OCI-LY7 (cell line): ENCODE results near the gene ESPNL. TPM values are rescaled to one million over a fixed set of nuclear protein-coding genes. Genes with fewer than 3 reads are reported as not detected.

ENCODE experiments used
- BruUV-seq: library from RNA; stranded (reverse); fragments of 400-500 nt; replicated peaks from 2 replicates; lab custom pipeline; 2021; lab: Mats Ljungman, UMichigan
- CTCF ChIA-PET: fragments of 300-600 bp; sonication (Branson Sonifier 250); formaldehyde crosslinking; loops from one replicate; lab custom pipeline; 2022; ENCODE audit warnings: antibody characterized with exemption; ENCODE audit not compliant: unreplicated experiment; lab: Charles Lee
- POLR2A ChIA-PET: fragments of 300-600 bp; sonication (Branson Sonifier 250); formaldehyde crosslinking; loops from one replicate; lab custom pipeline; 2022; ENCODE audit warnings: antibody characterized with exemption; lab: Charles Lee
- DNase-seq: peaks from one replicate; pipeline ENCODE4 v3.0.0-alpha.2; 2015; ENCODE audit warnings: low spot score
- H2AFZ ChIP-seq: fragments of 200-600 bp; sonication (generic), shearing (Covaris generic); 2 replicates; pipeline ENCODE4 v1.6.1; 2014; ENCODE audit warnings: mild to moderate bottlenecking, antibody characterized with exemption, low read length, moderate library complexity
- H3K27ac ChIP-seq: fragments of 200-600 bp; sonication (generic); 2 replicates; pipeline ENCODE4 v1.5.1; 2014; ENCODE audit warnings: mixed run types, low read depth, mild to moderate bottlenecking, moderate library complexity, low read length, inconsistent platforms; ENCODE audit not compliant: poor library complexity, severe bottlenecking
- H3K36me3 ChIP-seq: fragments of 200-600 bp; sonication (generic); 2 replicates; pipeline ENCODE4 v1.6.1; 2014; ENCODE audit warnings: mild to moderate bottlenecking, antibody characterized with exemption, low read length, moderate library complexity, mixed read lengths; ENCODE audit not compliant: insufficient read depth
- H3K4me1 ChIP-seq: fragments of 200-600 bp; sonication (generic); 2 replicates; pipeline ENCODE4 v1.5.1; 2014; ENCODE audit warnings: mild to moderate bottlenecking, low read length; ENCODE audit not compliant: insufficient read depth, poor library complexity, severe bottlenecking
- H3K4me2 ChIP-seq: fragments of 200-600 bp; sonication (generic); 2 replicates; pipeline ENCODE4 v1.6.1; 2014; ENCODE audit warnings: mild to moderate bottlenecking, low read length
- H3K4me3 ChIP-seq: fragments of 200-600 bp; sonication (generic); 2 replicates; pipeline ENCODE4 v1.5.1; 2014; ENCODE audit warnings: mild to moderate bottlenecking, low read depth, low read length; ENCODE audit not compliant: poor library complexity, severe bottlenecking
- H3K79me2 ChIP-seq: fragments of 200-600 bp; sonication (generic); 2 replicates; pipeline ENCODE4 v1.6.1; 2016; ENCODE audit warnings: low read depth, mild to moderate bottlenecking, low read length, moderate library complexity, mixed read lengths; ENCODE audit not compliant: insufficient read depth
- H3K9me2 ChIP-seq: fragments of 200-600 bp; sonication (generic); 2 replicates; pipeline ENCODE4 v1.6.1; 2016; ENCODE audit warnings: mild to moderate bottlenecking, low read length, mixed read lengths; ENCODE audit not compliant: insufficient read depth
- H3K9me3 ChIP-seq: fragments of 200-600 bp; sonication (generic); 2 replicates; pipeline ENCODE4 v1.6.1; 2014; ENCODE audit warnings: mild to moderate bottlenecking, mixed run types, low read length, mixed read lengths
- H4K20me1 ChIP-seq: fragments of 200-600 bp; sonication (generic); 2 replicates; pipeline ENCODE4 v1.6.1; 2014; ENCODE audit warnings: mild to moderate bottlenecking, antibody characterized with exemption, low read length, moderate library complexity, mixed read lengths; ENCODE audit not compliant: insufficient read depth
- CTCF ChIP-seq: fragments of 200-600 bp; sonication (generic); conservative IDR thresholded peaks from 2 replicates; pipeline ENCODE4 v1.5.1; 2014; ENCODE audit warnings: mild to moderate bottlenecking, antibody characterized with exemption, low read length, moderate library complexity, mixed read lengths
- EZH2phosphoT487 ChIP-seq: fragments of 200-600 bp; sonication (generic); IDR thresholded peaks from 2 replicates; pipeline ENCODE4 v1.6.1; 2018; ENCODE audit warnings: low read depth, borderline replicate concordance, mild to moderate bottlenecking, mixed run types, antibody characterized with exemption, low read length, moderate library complexity, mixed read lengths
- intact Hi-C: fragments of 100-400 bp; cut with micrococcal nuclease; formaldehyde crosslinking; loops from one replicate; pipeline ENCODE4 v1.10.0; 2022; ENCODE audit not compliant: unreplicated experiment
- total RNA-seq, 2 experiments: library from RNA; depleted of rRNA in 1 of 2; stranded (reverse); fragments of >200 nt in 1 of 2; shearing (Covaris generic) in 1 of 2; gene quantifications; 2 replicates each; pipeline ENCODE4 v1.2.3, GENCODE V29; 2014 to 2022

Gene ESPNL
- total RNA-seq, 2 experiments from 2014 or later, result 5.0 to 7.7 TPM

GRCh38 chr2:238097988-238098871, 1.9 kb upstream of the ESPNL start:
- ChIA-PET POLR2A (interaction anchor here (0.5 to 2.7 kb wide), 10 partner anchors 8 to 422 kb away, joined by 3 to 16 read pairs (median 3); partner anchors contain the start of gene SCLY), CTCF (interaction anchor here (0.6 to 1.2 kb wide), 7 partner anchors 9 to 190 kb away, joined by 3 to 6 read pairs (median 4); partner anchors contain the start of gene PER2)
- Histone ChIP-seq H3K27ac (peak overlapping the region; percentile 6), H3K4me3 (peak overlapping the region; percentile 18), H3K79me2 (no peaks in the 10 kb centered on the region), H4K20me1 (no peaks in the 10 kb centered on the region), H3K36me3 (no peaks in the 10 kb centered on the region), H3K9me2 (no peaks in the 10 kb centered on the region), H3K4me1 (peaks cover 12% of the 10 kb centered on the region), H3K4me2 (peak overlapping the region; percentile 54), H3K9me3 (no peaks in the 10 kb centered on the region), H2AFZ (peak overlapping the region; percentile 1; the same call in 1 of the 2 replicates)
- intact Hi-C loops, result no loop called here
- BruUV-seq, result no TSS peak
- peak; percentile 88 for DNase-seq
- TF ChIP-seq CTCF (no peak), EZH2phosphoT487 (no peak)

- H3K36me3 ChIP-seq, result no peaks in the 10 kb centered on the region
- no peaks in the 10 kb centered on the region for H3K79me2 ChIP-seq
- no peak for TF ChIP-seq CTCF
- no peak for TF ChIP-seq EZH2phosphoT487
- H3K9me2 ChIP-seq, result no peaks in the 10 kb centered on the region
- peak overlapping the region; percentile 6 for H3K27ac ChIP-seq
- ChIA-PET CTCF (interaction anchor here (0.6 to 1.2 kb wide), 4 partner anchors 8 to 27 kb away, joined by 3 to 5 read pairs (median 4); no protein-coding TSS in a partner anchor), POLR2A (interaction anchor here (0.5 to 2.7 kb wide), 10 partner anchors 9 to 423 kb away, joined by 3 to 16 read pairs (median 3); partner anchors contain the start of gene SCLY)
- intact Hi-C loops, result no loop called here
- H2AFZ ChIP-seq, result peak overlapping the region; percentile 1; the same call in 1 of the 2 replicates
- no peaks in the 10 kb centered on the region for H4K20me1 ChIP-seq
- TSS peak; percentile 80 for BruUV-seq
- no peaks in the 10 kb centered on the region for H3K9me3 ChIP-seq
- peak overlapping the region; percentile 54 for H3K4me2 ChIP-seq
- DNase-seq, result no peak
- peak overlapping the region; percentile 18 for H3K4me3 ChIP-seq
- H3K4me1 ChIP-seq, result peaks cover 12% of the 10 kb centered on the region
These were observed 1.0 kb upstream of the ESPNL start for GRCh38 chr2:238098901-238099713.
